GM21825 (cell line): Measurements from ENCODE around the gene ANGPTL8.

Experiments
- ATAC-seq: cut with Tn5 transposase; IDR thresholded peaks from one replicate; pipeline ENCODE4 v1.9.1; 2021; ENCODE audit warnings: mild to moderate bottlenecking, moderate library complexity; ENCODE audit not compliant: unreplicated experiment

Gene ANGPTL8

GRCh38 chr19:11260996-11261395 lies 21.6 kb downstream of the ANGPTL8 start:
- ATAC-seq: no peak

GRCh38 chr19:11261431-11261970 lies 22.1 kb downstream of the ANGPTL8 start:
- ATAC-seq: no peak

GRCh38 chr19:11261971-11262839 lies 22.8 kb downstream of the ANGPTL8 start, which contains the start of gene DOCK6:
TSS of gene DOCK6 (minus strand) at chr19:11262524. CDS start at chr19:11262440, 84 bp downstream.
- no peak for ATAC-seq

GRCh38 chr19:11263726-11264125 lies 24.3 kb downstream of the ANGPTL8 start:
- ATAC-seq: no peak

- no peak for ATAC-seq
These were observed 25.2 kb downstream of the ANGPTL8 start for GRCh38 chr19:11264452-11265176.

GRCh38 chr19:11265177-11265784 lies 25.9 kb downstream of the ANGPTL8 start:
- ATAC-seq: no peak

- no peak for ATAC-seq
These were observed 26.4 kb downstream of the ANGPTL8 start for GRCh38 chr19:11265785-11266236.

- ATAC-seq: no peak
These were observed 28.1 kb downstream of the ANGPTL8 start for GRCh38 chr19:11267316-11268085.

GRCh38 chr19:11268783-11269267 lies 29.4 kb downstream of the ANGPTL8 start:
- ATAC-seq: no peak

GRCh38 chr19:11269408-11269807 lies 30.0 kb downstream of the ANGPTL8 start:
- ATAC-seq: no peak

- ATAC-seq: no peak
These were observed 33.9 kb downstream of the ANGPTL8 start for GRCh38 chr19:11273296-11273695.

- no peak for ATAC-seq
These were observed 34.6 kb downstream of the ANGPTL8 start for GRCh38 chr19:11273989-11274388.

GRCh38 chr19:11274533-11275086 lies 35.2 kb downstream of the ANGPTL8 start:
- no peak for ATAC-seq

GRCh38 chr19:11278670-11279069 lies 39.3 kb downstream of the ANGPTL8 start:
- ATAC-seq: no peak

- ATAC-seq: no peak
These were observed 40.3 kb downstream of the ANGPTL8 start for GRCh38 chr19:11279505-11280236.

- ATAC-seq: no peak
These were observed 42.1 kb downstream of the ANGPTL8 start for GRCh38 chr19:11281356-11282049.

GRCh38 chr19:11284515-11284914 lies 45.1 kb downstream of the ANGPTL8 start:
- no peak for ATAC-seq

GRCh38 chr19:11286312-11286974 lies 47.0 kb downstream of the ANGPTL8 start:
- ATAC-seq: no peak
